HepG2 (cell line): Measurements from ENCODE around the gene ESR2. TPM values are rescaled to one million over a fixed set of nuclear protein-coding genes. Genes with fewer than 3 reads are reported as not detected.
A peak's percentile ranks its signal among the peaks of the same experiment; 100 is the strongest.

Experiments used
- AGO1 ChIP-seq: fragments of 200-400 bp; formaldehyde crosslinking; IDR thresholded peaks from 2 replicates; pipeline ENCODE4 v1.6.1; 2017; ENCODE audit warnings: mild to moderate bottlenecking, low read depth, low read length, moderate library complexity; ENCODE audit not compliant: poor library complexity, severe bottlenecking
- BATF2 ChIP-seq: sonication (generic); formaldehyde crosslinking; IDR thresholded peaks from 2 replicates; pipeline ENCODE4 v1.8.0; 2022; ENCODE audit warnings: mild to moderate bottlenecking, missing genetic modification reagents, moderate library complexity
- ELF4 ChIP-seq: sonication (generic); formaldehyde crosslinking; IDR thresholded peaks from 2 replicates; pipeline ENCODE4 v1.5.0; 2020; ENCODE audit warnings: missing genetic modification reagents, mild to moderate bottlenecking, moderate library complexity, borderline replicate concordance
- FLYWCH1 ChIP-seq: sonication (generic); formaldehyde crosslinking; IDR thresholded peaks from 2 replicates; pipeline ENCODE4 v1.8.1; 2023; ENCODE audit warnings: mild to moderate bottlenecking, missing genetic modification reagents
- HOMEZ ChIP-seq: IDR thresholded peaks from 2 replicates; pipeline ENCODE4 v1.6.1; 2016; ENCODE audit warnings: low read depth
- MED8 ChIP-seq: sonication (generic); formaldehyde crosslinking; IDR thresholded peaks from 2 replicates; pipeline ENCODE4 v1.8.1; 2023; ENCODE audit warnings: mild to moderate bottlenecking, missing genetic modification reagents; ENCODE audit not compliant: insufficient replicate concordance
- NONO ChIP-seq, 2 experiments: fragments of 450-650 bp in 1 of 2; sonication (generic) in 1 of 2; formaldehyde crosslinking in 1 of 2; IDR thresholded peaks in 1 of 2; conservative IDR thresholded peaks in 1 of 2; 2 replicates each; pipeline versions ENCODE4 v1.6.1 to v1.8.0; 2017 to 2022; ENCODE audit warnings: mild to moderate bottlenecking in 1 of 2, missing genetic modification reagents in 1 of 2, moderate library complexity in 1 of 2
- NPAS2 ChIP-seq: sonication (generic); formaldehyde crosslinking; IDR thresholded peaks from 2 replicates; pipeline ENCODE4 v1.8.0; 2022; ENCODE audit warnings: mild to moderate bottlenecking, missing genetic modification reagents, borderline replicate concordance
- PAWR ChIP-seq: sonication (generic); formaldehyde crosslinking; IDR thresholded peaks from 2 replicates; pipeline ENCODE4 v1.4.0; 2020; ENCODE audit warnings: missing genetic modification reagents, mild to moderate bottlenecking, borderline replicate concordance
- POLR2A ChIP-seq, 2 experiments: IDR thresholded peaks; 2 replicates each; pipeline ENCODE4 v1.6.1; 2011; ENCODE audit warnings: low read depth in 2 of 2, low read length in 2 of 2, mild to moderate bottlenecking in 1 of 2, moderate library complexity in 1 of 2; ENCODE audit not compliant: insufficient read depth in 1 of 2
- PRDM15 ChIP-seq: sonication (generic); formaldehyde crosslinking; IDR thresholded peaks from 2 replicates; pipeline ENCODE4 v1.4.0; 2020; ENCODE audit warnings: missing genetic modification reagents
- SP2 ChIP-seq: sonication (generic); formaldehyde crosslinking; IDR thresholded peaks from 2 replicates; pipeline ENCODE4 v1.5.1; 2020; ENCODE audit warnings: mild to moderate bottlenecking, missing genetic modification reagents
- SSRP1 ChIP-seq: IDR thresholded peaks from 2 replicates; pipeline ENCODE4 v1.6.1; 2016; ENCODE audit warnings: control low read depth
- TBX2 ChIP-seq: sonication (generic); formaldehyde crosslinking; IDR thresholded peaks from 2 replicates; pipeline ENCODE4 v1.5.0; 2020; ENCODE audit warnings: missing genetic modification reagents, mild to moderate bottlenecking, borderline replicate concordance
- TOPORS ChIP-seq: sonication (generic); formaldehyde crosslinking; IDR thresholded peaks from 2 replicates; pipeline ENCODE4 v1.8.0; 2023; ENCODE audit warnings: mild to moderate bottlenecking, missing genetic modification reagents
- ZFP90 ChIP-seq: sonication (generic); formaldehyde crosslinking; IDR thresholded peaks from 2 replicates; pipeline ENCODE4 v1.8.0; 2022; ENCODE audit warnings: missing genetic modification reagents, mild to moderate bottlenecking, inconsistent platforms, borderline replicate concordance
- ZNF280D ChIP-seq: sonication (generic); formaldehyde crosslinking; IDR thresholded peaks from 2 replicates; pipeline ENCODE4 v1.5.1; 2020; ENCODE audit warnings: mild to moderate bottlenecking, missing genetic modification reagents
- ZNF383 ChIP-seq: sonication (generic); formaldehyde crosslinking; IDR thresholded peaks from 2 replicates; pipeline ENCODE4 v1.4.0; 2020; ENCODE audit warnings: missing genetic modification reagents, mild to moderate bottlenecking, borderline replicate concordance
- ZNF567 ChIP-seq: sonication (generic); formaldehyde crosslinking; IDR thresholded peaks from 2 replicates; pipeline ENCODE4 v1.8.1; 2023; ENCODE audit warnings: mild to moderate bottlenecking, missing genetic modification reagents, borderline replicate concordance
- ZNF605 ChIP-seq: sonication (generic); formaldehyde crosslinking; IDR thresholded peaks from 2 replicates; pipeline ENCODE4 v1.8.0; 2022; ENCODE audit warnings: mild to moderate bottlenecking, missing genetic modification reagents
- polyA plus RNA-seq, 8 experiments: library from polyadenylated mRNA; depleted of rRNA in 3 of 8; stranded (reverse) in 7 of 8; unstranded in 1 of 8; fragments of >200 nt; fragmentation: Illumina TruSeq in 4 of 8; extraction: Trizol in 4 of 8; gene quantifications; 2 replicates each; pipeline versions ENCODE4 v1.2.1 to v1.2.3, GENCODE V29; 2011 to 2016; ENCODE audit warnings: low read depth in 4 of 8, missing spikeins in 1 of 8, mixed read lengths in 1 of 8; ENCODE audit not compliant: insufficient read depth in 1 of 8
- total RNA-seq, 5 experiments: library from RNA; depleted of rRNA; stranded (reverse); fragments of >200 nt; fragmentation: Illumina TruSeq; extraction: Trizol; gene quantifications; 2 replicates each; pipeline ENCODE4 v1.2.3, GENCODE V29; 2016; ENCODE audit warnings: low read depth in 1 of 5

Gene ESR2
- total and polyA plus RNA-seq, 2 of the 13 experiments (the other 11 are each of a cell fraction or from before 2014, with no cell fraction given) = 0.01 to 0.04 TPM

- TF ChIP-seq HOMEZ (CRISPR knock-in tag) = peak; percentile 36; the same call in 1 of the 2 replicates
- TF ChIP-seq ZNF605 (CRISPR knock-in tag) = peak; percentile 90
- TF ChIP-seq AGO1 = no peak
- TF ChIP-seq FLYWCH1 (CRISPR knock-in tag) = peak; percentile 79; the same call in 1 of the 2 replicates
- TF ChIP-seq PRDM15 = peak; percentile 77; the same call in 1 of the 2 replicates
- peak; percentile 44; the same call in 1 of the 2 replicates for TF ChIP-seq ZFP90
- TF ChIP-seq TBX2 = peak; percentile 63
- TF ChIP-seq NPAS2 (CRISPR knock-in tag) = no peak
- 0 out of 2 replicates have a peak, but pooled peaks have one; percentile 59 for TF ChIP-seq ZNF567 (CRISPR knock-in tag)
- peak; percentile 19; the same call in 1 of the 2 replicates for TF ChIP-seq BATF2 (CRISPR knock-in tag)
- no peak for TF ChIP-seq ELF4 (CRISPR knock-in tag)
- TF ChIP-seq MED8 = peak; percentile 58
- no peak for TF ChIP-seq NONO (IDR thresholded peaks at IDR 0.05)
- 0 out of 2 replicates have a peak, but pooled peaks have one; percentile 47 for TF ChIP-seq NONO (CRISPR knock-in tag; conservative IDR thresholded peaks at IDR 0.05)
- TF ChIP-seq PAWR (CRISPR knock-in tag) = no peak
- no peak for TF ChIP-seq SSRP1 (CRISPR knock-in tag)
- TF ChIP-seq ZNF383 = no peak
- peak; percentile 72 for TF ChIP-seq SP2 (CRISPR knock-in tag)
- TF ChIP-seq ZNF280D (CRISPR knock-in tag) = peak; percentile 86
- peak; percentile 56 to 82 for TF ChIP-seq POLR2A (IDR thresholded peaks at IDR 0.05; ENCODE audit: insufficient read depth in 1 of 2, low read depth in 2 of 2, low read length in 2 of 2)
- TF ChIP-seq TOPORS (CRISPR knock-in tag) = no peak
These were observed 44.6 kb upstream of the ESR2 start (continued) for GRCh38 chr14:64338616-64339316.
